Panc1 (cell line): Measurements from ENCODE around the gene SLC2A5. TPM values are rescaled to one million over a fixed set of nuclear protein-coding genes. Genes with fewer than 3 reads are reported as not detected.

Experiments
- ATAC-seq: fragments of 200-7000 bp; cut with Tn5 transposase; 2 replicates; pipeline ENCODE4 v1.9.1; 2020; ENCODE audit warnings: mild to moderate bottlenecking, moderate library complexity
- BruUV-seq: library from RNA; stranded (reverse); fragments of 400-500 nt; replicated peaks from 2 replicates; lab custom pipeline; 2021; lab: Mats Ljungman, UMichigan
- CTCF ChIA-PET: fragments of 300-600 bp; sonication (Branson Sonifier 250); formaldehyde crosslinking; loops from one replicate; lab custom pipeline; 2022; ENCODE audit warnings: antibody characterized with exemption; lab: Charles Lee
- POLR2A ChIA-PET: fragments of 300-600 bp; sonication (Branson Sonifier 250); formaldehyde crosslinking; loops from one replicate; lab custom pipeline; 2022; ENCODE audit warnings: antibody characterized with exemption; lab: Charles Lee
- DNase-seq: peaks from one replicate; pipeline ENCODE4 v3.0.0-alpha.2; 2010; ENCODE audit warnings: low read depth, low spot score
- H3K27ac ChIP-seq: 2 replicates; pipeline ENCODE4 v1.5.1; 2011; ENCODE audit warnings: mild to moderate bottlenecking, low read length, inconsistent platforms
- H3K27me3 ChIP-seq: fragments of 200-500 bp; sonication (Bioruptor generic); 2 replicates; pipeline ENCODE4 v1.6.0; 2014; ENCODE audit warnings: low read length, inconsistent platforms; ENCODE audit not compliant: control insufficient read depth, insufficient read depth
- H3K36me3 ChIP-seq: fragments of 200-500 bp; sonication (Bioruptor generic); 2 replicates; pipeline ENCODE4 v1.5.1; 2014; ENCODE audit warnings: inconsistent platforms, mild to moderate bottlenecking, low read length, moderate library complexity; ENCODE audit not compliant: control insufficient read depth, insufficient read depth
- H3K4me1 ChIP-seq: 2 replicates; pipeline ENCODE4 v1.5.1; 2011; ENCODE audit warnings: inconsistent platforms, mild to moderate bottlenecking, low read length, moderate library complexity; ENCODE audit not compliant: control insufficient read depth, insufficient read depth
- H3K4me3 ChIP-seq, 2 experiments: 2 replicates each; pipeline ENCODE4 v1.5.1; 2011 to 2012; ENCODE audit warnings: low read depth in 2 of 2, low read length in 2 of 2, mild to moderate bottlenecking in 2 of 2, inconsistent platforms in 1 of 2, moderate library complexity in 1 of 2
- H3K9me3 ChIP-seq: fragments of 200-500 bp; sonication (Bioruptor generic); 2 replicates; pipeline ENCODE4 v1.5.1; 2014; ENCODE audit warnings: low read depth, mild to moderate bottlenecking, inconsistent platforms, low read length, moderate library complexity; ENCODE audit not compliant: control insufficient read depth, insufficient read depth
- CTCF ChIP-seq: fragments of 450-650 bp; IDR thresholded peaks from 2 replicates; pipeline ENCODE4 v1.5.1; 2017; ENCODE audit warnings: mild to moderate bottlenecking
- POLR2AphosphoS5 ChIP-seq: IDR thresholded peaks from 2 replicates; pipeline ENCODE4 v1.6.1; 2012; ENCODE audit warnings: mild to moderate bottlenecking, low read depth, low read length, moderate library complexity
- SIN3A ChIP-seq: IDR thresholded peaks from 2 replicates; pipeline ENCODE4 v1.6.1; 2012; ENCODE audit warnings: low read depth, mild to moderate bottlenecking, low read length, moderate library complexity, borderline replicate concordance; ENCODE audit not compliant: insufficient read depth
- TCF7L2 ChIP-seq: IDR thresholded peaks from 2 replicates; pipeline ENCODE4 v1.6.1; 2011; ENCODE audit warnings: mild to moderate bottlenecking, low read depth, low read length, inconsistent platforms
- in situ Hi-C: cut with HindIII; loops from 2 replicates; pipeline ENCODE4 v1.10.0; 2016; ENCODE audit warnings: low sequenced_read_pairs, low pct_unique_long_range_greater_than_20kb
- intact Hi-C: fragments of 100-400 bp; cut with micrococcal nuclease; formaldehyde crosslinking; loops from one replicate; pipeline ENCODE4 v1.10.0; 2022; ENCODE audit not compliant: unreplicated experiment
- total RNA-seq: library from RNA; stranded (reverse); gene quantifications from one replicate; pipeline ENCODE4 v1.2.1, GENCODE V29; 2021; ENCODE audit not compliant: unreplicated experiment
- TF ChIP-seq, protein P1 (sequence below), 2 experiments: IDR thresholded peaks; 2 replicates each; pipeline ENCODE4 v1.6.1; 2011 to 2012; ENCODE audit warnings: low read depth in 2 of 2, control low read depth in 1 of 2, low read length in 1 of 2, mild to moderate bottlenecking in 1 of 2, moderate library complexity in 1 of 2; ENCODE audit not compliant: insufficient read depth in 1 of 2

SLC2A5 gene
- total RNA-seq, 1 experiment from 2014 or later: 0.26 TPM

DNA sequence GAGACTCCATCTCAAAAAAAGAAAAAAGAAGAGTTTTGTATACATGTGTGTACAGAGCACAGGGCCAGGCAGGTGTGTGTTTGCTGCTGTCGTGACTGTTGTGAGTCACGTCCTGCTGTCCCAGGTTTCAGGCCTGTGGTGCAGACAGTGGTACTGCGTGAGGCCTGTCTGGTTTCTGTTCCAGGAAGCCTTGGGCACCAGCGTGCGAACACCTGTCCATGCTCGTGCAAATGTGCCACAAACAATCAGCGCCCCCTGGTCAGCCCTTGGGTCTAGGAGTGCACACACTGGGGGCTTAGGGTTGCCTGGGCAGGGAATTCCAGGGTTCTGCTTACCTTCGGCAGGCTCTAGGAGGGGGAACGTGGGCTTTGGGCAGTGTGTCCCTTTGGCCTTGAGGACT, 42.5 kb upstream of the SLC2A5 start:
- Histone ChIP-seq H3K27ac (no peak overlapping the region), H3K36me3 (no peaks in the 10 kb centered on the region), H3K4me3 (no peak overlapping the region), H3K27me3 (no peaks in the 10 kb centered on the region), H3K9me3 (no peaks in the 10 kb centered on the region), H3K4me1 (no peaks in the 10 kb centered on the region; the same call in 1 of the 2 replicates)
- in situ Hi-C loops (no loop called here), intact Hi-C loops (loop anchor here (2.0 kb wide), 1 partner anchor 85 kb away; no protein-coding TSS in a partner anchor)
- TF ChIP-seq, protein P1, sequence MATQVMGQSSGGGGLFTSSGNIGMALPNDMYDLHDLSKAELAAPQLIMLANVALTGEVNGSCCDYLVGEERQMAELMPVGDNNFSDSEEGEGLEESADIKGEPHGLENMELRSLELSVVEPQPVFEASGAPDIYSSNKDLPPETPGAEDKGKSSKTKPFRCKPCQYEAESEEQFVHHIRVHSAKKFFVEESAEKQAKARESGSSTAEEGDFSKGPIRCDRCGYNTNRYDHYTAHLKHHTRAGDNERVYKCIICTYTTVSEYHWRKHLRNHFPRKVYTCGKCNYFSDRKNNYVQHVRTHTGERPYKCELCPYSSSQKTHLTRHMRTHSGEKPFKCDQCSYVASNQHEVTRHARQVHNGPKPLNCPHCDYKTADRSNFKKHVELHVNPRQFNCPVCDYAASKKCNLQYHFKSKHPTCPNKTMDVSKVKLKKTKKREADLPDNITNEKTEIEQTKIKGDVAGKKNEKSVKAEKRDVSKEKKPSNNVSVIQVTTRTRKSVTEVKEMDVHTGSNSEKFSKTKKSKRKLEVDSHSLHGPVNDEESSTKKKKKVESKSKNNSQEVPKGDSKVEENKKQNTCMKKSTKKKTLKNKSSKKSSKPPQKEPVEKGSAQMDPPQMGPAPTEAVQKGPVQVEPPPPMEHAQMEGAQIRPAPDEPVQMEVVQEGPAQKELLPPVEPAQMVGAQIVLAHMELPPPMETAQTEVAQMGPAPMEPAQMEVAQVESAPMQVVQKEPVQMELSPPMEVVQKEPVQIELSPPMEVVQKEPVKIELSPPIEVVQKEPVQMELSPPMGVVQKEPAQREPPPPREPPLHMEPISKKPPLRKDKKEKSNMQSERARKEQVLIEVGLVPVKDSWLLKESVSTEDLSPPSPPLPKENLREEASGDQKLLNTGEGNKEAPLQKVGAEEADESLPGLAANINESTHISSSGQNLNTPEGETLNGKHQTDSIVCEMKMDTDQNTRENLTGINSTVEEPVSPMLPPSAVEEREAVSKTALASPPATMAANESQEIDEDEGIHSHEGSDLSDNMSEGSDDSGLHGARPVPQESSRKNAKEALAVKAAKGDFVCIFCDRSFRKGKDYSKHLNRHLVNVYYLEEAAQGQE (IDR thresholded peaks at IDR 0.05; ENCODE audit: insufficient read depth in 1 of 2, low read depth in 2 of 2, low read length in 1 of 2): no peak
- TF ChIP-seq CTCF (no peak), SIN3A (no peak), POLR2AphosphoS5 (no peak), TCF7L2 (no peak)
- BruUV-seq: no TSS peak
- CTCF ChIA-PET: interaction anchor here (0.5 kb wide), 1 partner anchor 108 kb away, joined by 3 read pairs; no protein-coding TSS in a partner anchor
- ATAC-seq: no peak
- DNase-seq: no peak
- POLR2A ChIA-PET: no interaction called here

GRCh38 chr1:9111357-9111691, 41.9 kb upstream of the SLC2A5 start:
- H3K27me3 ChIP-seq: no peaks in the 10 kb centered on the region
- H3K9me3 ChIP-seq: no peaks in the 10 kb centered on the region
- DNase-seq (no peak), ATAC-seq (no peak)
- H3K4me3 ChIP-seq: no peak overlapping the region
- H3K4me1 ChIP-seq: no peaks in the 10 kb centered on the region; the same call in 1 of the 2 replicates
- POLR2A ChIA-PET: no interaction called here
- no peak overlapping the region for H3K27ac ChIP-seq
- no peaks in the 10 kb centered on the region for H3K36me3 ChIP-seq
- no TSS peak for BruUV-seq
- intact Hi-C loops: loop anchor here (2.0 kb wide), 1 partner anchor 85 kb away; no protein-coding TSS in a partner anchor
- TF ChIP-seq SIN3A: no peak
- TF ChIP-seq POLR2AphosphoS5: no peak
- TF ChIP-seq CTCF: no peak
- TF ChIP-seq, protein P1 (IDR thresholded peaks at IDR 0.05; ENCODE audit: insufficient read depth in 1 of 2, low read depth in 2 of 2, low read length in 1 of 2): no peak
- no peak for TF ChIP-seq TCF7L2
- in situ Hi-C loops: no loop called here
- CTCF ChIA-PET: interaction anchor here (0.5 to 1.8 kb wide), 8 partner anchors 10 to 210 kb away, joined by 3 to 18 read pairs (median 4); partner anchors contain the start of gene GPR157
